Stimulated activated CD4-positive, alpha-beta T cell treated with anti-CD3 and anti-CD28 coated beads, TNF-alpha, amount 100 ng/mL, for 24 hours (primary cell): ENCODE results near the gene SLC16A5.
"Not testable (repeated sequence)": the region's sequence is repeated elsewhere in the genome, so short reads cannot be mapped to it uniquely, and the experiment has no call there.

Source experiments
- DNase-seq, 3 experiments: peaks; one replicate each; pipeline ENCODE4 v3.0.0-alpha.2; 2020; ENCODE audit warnings: low read depth in 3 of 3

The SLC16A5 gene

GRCh38 chr17:75087558-75088453, at the start of gene SLC16A5:
TSS of gene SLC16A5 (plus strand) at chr17:75087954. CDS start at chr17:75093637, 5,683 bp downstream.
- DNase-seq = peak in 1 of 3 experiments; percentile 53

- no peak for DNase-seq
Observed at GRCh38 chr17:75039238-75039637, 48.5 kb upstream of the SLC16A5 start.

- no peak for DNase-seq
Observed at GRCh38 chr17:75041656-75042280, 46.0 kb upstream of the SLC16A5 start.

GRCh38 chr17:75043789-75044188, 44.0 kb upstream of the SLC16A5 start:
- DNase-seq = not testable (repeated sequence)

- no peak for DNase-seq
Observed at GRCh38 chr17:75044716-75045115, 43.0 kb upstream of the SLC16A5 start.

- peak in 1 of 3 experiments; percentile 45 for DNase-seq
Observed at GRCh38 chr17:75045946-75046406, 41.8 kb upstream of the SLC16A5 start.

- DNase-seq = peak; percentile 87 to 96 (median 90)
Observed at GRCh38 chr17:75046407-75047289, 41.1 kb upstream of the SLC16A5 start, which contains the start of the genes ATP5PD and KCTD2. TSS of gene ATP5PD (minus strand) at chr17:75046969. CDS start at chr17:75042650, 4,319 bp downstream. TSS of gene KCTD2 (plus strand) at chr17:75047225. CDS start at chr17:75047251, 26 bp downstream.

GRCh38 chr17:75047398-75048098, 40.2 kb upstream of the SLC16A5 start:
- no peak for DNase-seq

- no peak for DNase-seq
Observed at GRCh38 chr17:75048249-75048878, 39.4 kb upstream of the SLC16A5 start.

GRCh38 chr17:75049057-75049456, 38.7 kb upstream of the SLC16A5 start:
- DNase-seq = no peak

- DNase-seq = no peak
Observed at GRCh38 chr17:75049706-75050105, 38.0 kb upstream of the SLC16A5 start.

- no peak for DNase-seq
Observed at GRCh38 chr17:75051941-75052340, 35.8 kb upstream of the SLC16A5 start.

GRCh38 chr17:75059369-75060345, 28.1 kb upstream of the SLC16A5 start:
- DNase-seq = no peak

GRCh38 chr17:75060434-75061054, 27.2 kb upstream of the SLC16A5 start:
- no peak for DNase-seq

GRCh38 chr17:75061055-75061438, 26.7 kb upstream of the SLC16A5 start:
- no peak for DNase-seq

GRCh38 chr17:75061618-75062017, 26.1 kb upstream of the SLC16A5 start:
- no peak for DNase-seq

GRCh38 chr17:75063201-75063600, 24.6 kb upstream of the SLC16A5 start:
- DNase-seq = no peak

GRCh38 chr17:75063626-75064025, 24.1 kb upstream of the SLC16A5 start:
- DNase-seq = no peak

- DNase-seq = no peak
Observed at GRCh38 chr17:75064040-75064439, 23.7 kb upstream of the SLC16A5 start.
